HG02852 (cell line): ENCODE data around the gene TARS3.

Experiments used
- ATAC-seq: cut with Tn5 transposase; IDR thresholded peaks from one replicate; pipeline ENCODE4 v1.9.1; 2021; ENCODE audit warnings: mild to moderate bottlenecking, moderate library complexity; ENCODE audit not compliant: unreplicated experiment

The TARS3 gene

GRCh38 chr15:101609742-101610610 lies 114.3 kb downstream of the TARS3 start:
- no peak for ATAC-seq

GRCh38 chr15:101608201-101608600 lies 116.1 kb downstream of the TARS3 start:
- no peak for ATAC-seq

GRCh38 chr15:101607108-101607507 lies 117.2 kb downstream of the TARS3 start:
- no peak for ATAC-seq

- no peak for ATAC-seq
These were observed 120.0 kb downstream of the TARS3 start for GRCh38 chr15:101604124-101604874.
